ENCODE measurements around the gene EXOC1L.

EXOC1L gene

GRCh38 chr4:55819634-55820033 is at the start of gene EXOC1L:
Gene EXOC1L, plus strand, starts transcription at chr4:55819790. Its CDS starts 237 bp downstream, at chr4:55820027.
- DNase-seq, result no peak

GRCh38 chr4:55770662-55771061 is 48.9 kb upstream of the EXOC1L start:
- no peak for DNase-seq

- DNase-seq, result no peak
Measured at GRCh38 chr4:55781341-55781740, 38.2 kb upstream of the EXOC1L start.

GRCh38 chr4:55781812-55782211 is 37.8 kb upstream of the EXOC1L start:
- peak; percentile 22 for DNase-seq

- DNase-seq, result no peak
Measured at GRCh38 chr4:55783584-55783983, 36.0 kb upstream of the EXOC1L start.

GRCh38 chr4:55784747-55785146 is 34.8 kb upstream of the EXOC1L start:
- no peak for DNase-seq

GRCh38 chr4:55791666-55792065 is 27.9 kb upstream of the EXOC1L start:
- no peak for DNase-seq

- DNase-seq, result no peak
Measured at GRCh38 chr4:55793479-55793878, 26.1 kb upstream of the EXOC1L start.

- no peak for DNase-seq
Measured at GRCh38 chr4:55794053-55794452, 25.5 kb upstream of the EXOC1L start.

GRCh38 chr4:55795341-55795740 is 24.2 kb upstream of the EXOC1L start:
- no peak for DNase-seq

- DNase-seq, result no peak
Measured at GRCh38 chr4:55801498-55801897, 18.1 kb upstream of the EXOC1L start.

- DNase-seq, result no peak
Measured at GRCh38 chr4:55807556-55807955, 12.0 kb upstream of the EXOC1L start.

- DNase-seq, result no peak
Measured at GRCh38 chr4:55808186-55808585, 11.4 kb upstream of the EXOC1L start.

- no peak for DNase-seq
Measured at GRCh38 chr4:55808632-55809031, 11.0 kb upstream of the EXOC1L start.

GRCh38 chr4:55817691-55818090 is 1.9 kb upstream of the EXOC1L start:
- DNase-seq, result no peak

GRCh38 chr4:55820279-55820678 is 689 bp downstream of the EXOC1L start:
- no peak for DNase-seq

GRCh38 chr4:55822329-55822728 is 2.7 kb downstream of the EXOC1L start:
- DNase-seq, result no peak

GRCh38 chr4:55824865-55825264 is 5.3 kb downstream of the EXOC1L start:
- no peak for DNase-seq

- DNase-seq, result no peak
Measured at GRCh38 chr4:55826986-55827385, 7.4 kb downstream of the EXOC1L start.

GRCh38 chr4:55827582-55827981 is 8.0 kb downstream of the EXOC1L start:
- no peak for DNase-seq

GRCh38 chr4:55830048-55830447 is 10.5 kb downstream of the EXOC1L start:
- no peak for DNase-seq

GRCh38 chr4:55830716-55831115 is 11.1 kb downstream of the EXOC1L start:
- DNase-seq, result no peak

GRCh38 chr4:55834086-55834795 is 14.7 kb downstream of the EXOC1L start:
- no peak for DNase-seq

- no peak for DNase-seq
Measured at GRCh38 chr4:55837903-55838302, 18.3 kb downstream of the EXOC1L start.

GRCh38 chr4:55838356-55838755 is 18.8 kb downstream of the EXOC1L start:
- DNase-seq, result no peak

Data from NCI-H446 treated with DMSO at 0.1 percent for 48 hours (cell line).